ENCODE measurements around the gene DRD2. TPM values are rescaled to one million over a fixed set of nuclear protein-coding genes. Genes with fewer than 3 reads are reported as not detected.

Gene DRD2
- total RNA-seq, 6 donors from 2014 or later: 0.13 TPM; not detected in 5

DNA sequence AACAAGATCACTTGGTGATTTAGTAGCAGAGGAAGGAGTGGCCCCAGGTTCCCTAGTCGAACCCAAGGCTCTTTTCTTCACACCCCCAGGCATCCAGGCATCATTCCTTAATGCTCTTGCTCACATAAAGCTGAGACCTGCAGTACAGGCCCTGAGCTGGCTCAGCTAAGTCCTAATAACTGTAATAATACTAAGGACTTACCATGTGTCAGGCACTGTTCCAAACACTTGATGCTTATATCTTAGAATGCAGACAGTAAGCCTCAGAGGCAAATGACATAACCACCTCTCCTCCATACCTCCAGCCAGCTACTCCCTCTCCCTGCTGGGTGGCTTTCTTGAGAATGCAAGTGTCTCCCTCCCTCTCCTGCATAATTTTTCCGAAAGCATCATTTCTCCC is 54.4 kb downstream of the DRD2 start:
- Histone ChIP-seq H3K4me3 (no peak overlapping the region), H3K9me3 (no peaks in the 10 kb centered on the region), H3K36me3 (no peaks in the 10 kb centered on the region), H3K27me3 (no peaks in the 10 kb centered on the region), H3K27ac (no peak overlapping the region), H3K4me1 (no peaks in the 10 kb centered on the region)
- DNase-seq (no peak), ATAC-seq (ENCODE audit: low FRiP score in 2 of 2) (no peak)
- WGBS, 2 donors: 42 to 60% methylated on average over 2 of the region's 2 CpGs
- no peak for TF ChIP-seq POLR2A (IDR thresholded peaks at IDR 0.05)
- no peak for TF ChIP-seq EP300 (IDR thresholded peaks at IDR 0.05)
- no peak for TF ChIP-seq CTCF (IDR thresholded peaks at IDR 0.05)
- no peak for TF ChIP-seq POLR2AphosphoS5 (IDR thresholded peaks at IDR 0.05)

DNA sequence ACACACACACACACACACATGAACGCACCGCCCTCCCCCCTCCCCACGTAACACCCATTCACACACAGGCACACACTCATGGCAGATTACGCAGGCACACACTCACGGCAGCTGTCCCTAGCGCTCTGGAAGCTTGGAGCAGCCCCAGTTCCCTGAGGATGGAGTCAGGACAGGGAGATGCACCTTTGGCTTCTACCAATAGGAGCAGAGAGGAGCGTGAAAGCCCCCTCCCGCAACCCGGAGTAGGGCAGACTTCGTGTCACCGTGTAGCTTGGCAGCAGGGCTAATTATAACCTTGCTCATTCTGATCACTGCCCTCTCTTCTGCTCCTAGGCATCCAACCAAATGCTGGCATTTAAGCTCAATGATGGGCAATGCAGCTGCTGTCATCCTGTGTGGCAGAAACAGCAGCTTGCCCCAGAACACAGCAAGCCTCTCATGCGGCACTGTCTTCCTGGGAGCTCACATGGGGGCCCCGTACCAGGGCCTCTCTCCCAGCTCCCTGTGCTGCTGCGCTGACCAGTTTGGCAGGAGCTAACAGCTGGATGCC is 55.7 kb downstream of the DRD2 start:
- Histone ChIP-seq H3K27me3 (no peaks in the 10 kb centered on the region), H3K4me1 (no peaks in the 10 kb centered on the region), H3K4me3 (no peak overlapping the region), H3K36me3 (no peaks in the 10 kb centered on the region), H3K27ac (no peak overlapping the region), H3K9me3 (no peaks in the 10 kb centered on the region)
- TF ChIP-seq CTCF (IDR thresholded peaks at IDR 0.05): no peak
- no peak for TF ChIP-seq POLR2A (IDR thresholded peaks at IDR 0.05)
- no peak for TF ChIP-seq EP300 (IDR thresholded peaks at IDR 0.05)
- TF ChIP-seq POLR2AphosphoS5 (IDR thresholded peaks at IDR 0.05): no peak
- DNase-seq (no peak), ATAC-seq (ENCODE audit: low FRiP score in 2 of 2) (no peak)
- WGBS, 2 donors: 71 to 84% methylated on average over 8 to 13 of the region's 14 CpGs

GRCh38 chr11:113417428-113417827 is 57.8 kb downstream of the DRD2 start:
- DNase-seq: no peak
- Histone ChIP-seq H3K36me3 (no peaks in the 10 kb centered on the region), H3K27ac (no peak overlapping the region), H3K4me1 (no peaks in the 10 kb centered on the region), H3K4me3 (no peak overlapping the region), H3K9me3 (no peaks in the 10 kb centered on the region), H3K27me3 (no peaks in the 10 kb centered on the region)
- ATAC-seq (ENCODE audit: low FRiP score in 2 of 2): no peak
- 65 to 83% methylated on average over 2 of the region's 2 CpGs for WGBS, 2 donors
- no peak for TF ChIP-seq CTCF (IDR thresholded peaks at IDR 0.05)
- TF ChIP-seq POLR2AphosphoS5 (IDR thresholded peaks at IDR 0.05): no peak
- no peak for TF ChIP-seq EP300 (IDR thresholded peaks at IDR 0.05)
- TF ChIP-seq POLR2A (IDR thresholded peaks at IDR 0.05): no peak

DNA sequence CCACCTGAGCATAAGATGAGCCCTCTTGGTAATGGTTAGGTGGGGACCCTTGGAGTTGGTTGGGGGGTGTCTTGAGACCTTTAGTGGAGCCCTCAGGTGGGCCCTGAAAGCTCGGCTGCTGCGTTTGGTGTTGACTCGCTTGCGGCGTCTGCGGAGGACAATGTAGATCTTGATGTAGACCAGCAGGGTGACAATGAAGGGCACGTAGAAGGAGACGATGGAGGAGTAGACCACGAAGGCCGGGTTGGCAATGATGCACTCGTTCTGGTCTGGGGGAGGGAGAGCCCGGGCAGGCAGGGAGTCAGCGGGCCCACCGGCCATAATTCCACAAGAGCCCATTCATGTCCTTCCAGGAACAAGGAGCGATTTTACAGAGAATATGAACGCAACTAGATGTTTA is 59.9 kb downstream of the DRD2 start:
- Histone ChIP-seq H3K4me3 (no peak overlapping the region), H3K27ac (no peak overlapping the region), H3K9me3 (no peaks in the 10 kb centered on the region), H3K27me3 (no peaks in the 10 kb centered on the region), H3K4me1 (no peaks in the 10 kb centered on the region), H3K36me3 (no peaks in the 10 kb centered on the region)
- ATAC-seq (ENCODE audit: low FRiP score in 2 of 2): no peak
- DNase-seq: peak in 1 of 2 donors; percentile 49
- 94 to 96% methylated on average over 15 to 16 of the region's 16 CpGs for WGBS, 2 donors
- no peak for TF ChIP-seq POLR2A (IDR thresholded peaks at IDR 0.05)
- no peak for TF ChIP-seq POLR2AphosphoS5 (IDR thresholded peaks at IDR 0.05)
- no peak for TF ChIP-seq CTCF (IDR thresholded peaks at IDR 0.05)
- TF ChIP-seq EP300 (IDR thresholded peaks at IDR 0.05): no peak

- ATAC-seq (ENCODE audit: low FRiP score in 2 of 2) (no peak), DNase-seq (peak in 1 of 2 donors; percentile 66)
- WGBS, 2 donors: 79 to 91% methylated on average over 8 to 9 of the region's 9 CpGs
- Histone ChIP-seq H3K4me1 (no peaks in the 10 kb centered on the region), H3K36me3 (no peaks in the 10 kb centered on the region), H3K4me3 (no peak overlapping the region), H3K9me3 (no peaks in the 10 kb centered on the region), H3K27ac (no peak overlapping the region), H3K27me3 (no peaks in the 10 kb centered on the region)
- no peak for TF ChIP-seq POLR2A (IDR thresholded peaks at IDR 0.05)
- TF ChIP-seq EP300 (IDR thresholded peaks at IDR 0.05): no peak
- no peak for TF ChIP-seq CTCF (IDR thresholded peaks at IDR 0.05)
- no peak for TF ChIP-seq POLR2AphosphoS5 (IDR thresholded peaks at IDR 0.05)
Measured at GRCh38 chr11:113412675-113413074, 62.5 kb downstream of the DRD2 start.

All from upper lobe of left lung (tissue), 6 donors.